ENCODE data around the gene RASSF7. TPM values are rescaled to one million over a fixed set of nuclear protein-coding genes. Genes with fewer than 3 reads are reported as not detected.

The RASSF7 gene
- total and polyA plus RNA-seq, 7 experiments from 2014 or later = 20.0 to 45.4 (median 35.5) TPM

GRCh38 chr11:559020-559620 is 1.6 kb upstream of the RASSF7 start:
- POLR2A ChIA-PET = interaction anchor here (0.6 to 9.5 kb wide), 7 partner anchors 10 to 165 kb away, joined by 3 to 68 read pairs (median 6); partner anchors contain the start of genes PHRF1 and RNH1
- CTCF ChIA-PET = no interaction called here
- Histone ChIP-seq H3K4me3 (ENCODE audit: low read length) (no peak overlapping the region), H3K4me1 (ENCODE audit: control insufficient read depth in 2 of 2, insufficient read depth in 2 of 2, low read length in 2 of 2) (peaks cover 20 to 23% of the 10 kb centered on the region in 2 donors), H3K27ac (ENCODE audit: low read depth, low read length) (peak overlapping the region; percentile 8), H3K36me3 (ENCODE audit: control insufficient read depth in 2 of 3, insufficient read depth in 3 of 3, low read length in 3 of 3) (peaks cover 0 to 11% (median 0%) of the 10 kb centered on the region in 3 experiments), H3K9me3 (ENCODE audit: control insufficient read depth in 2 of 3, low read length in 3 of 3) (no peaks in the 10 kb centered on the region), H3K27me3 (ENCODE audit: control insufficient read depth in 2 of 2, insufficient read depth in 2 of 2, low read length in 2 of 2) (no peaks in the 10 kb centered on the region)
- intact Hi-C loops (cut with micrococcal nuclease) = no loop called here
- H3K4me3 Mint-ChIP-seq = peak overlapping the region in 4 of 10 donors; percentile 42 to 91 (median 68)
- peaks cover 0 to 5% (median 0%) of the 10 kb centered on the region in 5 donors for H3K36me3 Mint-ChIP-seq
- H3K4me1 Mint-ChIP-seq = peaks cover 4 to 17% (median 10%) of the 10 kb centered on the region in 7 donors
- peak overlapping the region in 7 of 9 donors; percentile 35 to 90 (median 65) for H3K27ac Mint-ChIP-seq
- peaks cover 0 to 18% (median 0%) of the 10 kb centered on the region in 5 donors for H3K27me3 Mint-ChIP-seq
- no peak for ATAC-seq
- H3K9me3 Mint-ChIP-seq = no peaks in the 10 kb centered on the region
- peak in 2 of 9 donors; percentile 35 to 46 for DNase-seq

GRCh38 chr11:559712-560304 is 962 bp upstream of the RASSF7 start:
- Mint-ChIP-seq H3K9me3 (no peaks in the 10 kb centered on the region), H3K36me3 (peaks cover 0 to 5% (median 0%) of the 10 kb centered on the region in 5 donors), H3K27me3 (peaks cover 0 to 18% (median 0%) of the 10 kb centered on the region in 5 donors), H3K4me3 (peak overlapping the region; percentile 66 to 91 (median 83)), H3K4me1 (peaks cover 4 to 17% (median 9%) of the 10 kb centered on the region in 7 donors), H3K27ac (peak overlapping the region; percentile 30 to 93 (median 84))
- Histone ChIP-seq H3K27me3 (ENCODE audit: control insufficient read depth in 2 of 2, insufficient read depth in 2 of 2, low read length in 2 of 2) (no peaks in the 10 kb centered on the region), H3K4me3 (ENCODE audit: low read length) (peak overlapping the region; percentile 53), H3K36me3 (ENCODE audit: control insufficient read depth in 2 of 3, insufficient read depth in 3 of 3, low read length in 3 of 3) (peaks cover 0 to 14% (median 0%) of the 10 kb centered on the region in 3 experiments), H3K9me3 (ENCODE audit: control insufficient read depth in 2 of 3, low read length in 3 of 3) (no peaks in the 10 kb centered on the region), H3K4me1 (ENCODE audit: control insufficient read depth in 2 of 2, insufficient read depth in 2 of 2, low read length in 2 of 2) (peaks cover 14 to 17% of the 10 kb centered on the region in 2 donors), H3K27ac (ENCODE audit: low read depth, low read length) (peak overlapping the region; percentile 82)
- POLR2A ChIA-PET = interaction anchor here (0.6 to 9.5 kb wide), 10 partner anchors 9 to 165 kb away, joined by 3 to 68 read pairs (median 4); partner anchors contain the start of genes IRF7, PHRF1 and RNH1
- intact Hi-C loops (cut with micrococcal nuclease) = loop anchor here (1.0 to 10.0 kb wide), 11 partner anchors 8 to 237 kb away; partner anchors contain the start of genes LRRC56 (in 2 of the 2), PHRF1 (in 2 of the 2), CEND1 (in 1 of the 2) and DEAF1 (in 1 of the 2)
- CTCF ChIA-PET = interaction anchor here (1.0 kb wide), 1 partner anchor 188 kb away, joined by 3 read pairs; the partner anchor contains the start of gene TALDO1
- no peak for ATAC-seq
- peak in 2 of 9 donors; percentile 32 to 34 for DNase-seq

- peak overlapping the region; percentile 68 for H3K4me3 ChIP-seq (ENCODE audit: low read length)
- peak in 2 of 9 donors; percentile 31 to 36 for DNase-seq
- peaks cover 0 to 14% (median 0%) of the 10 kb centered on the region in 3 experiments for H3K36me3 ChIP-seq (ENCODE audit: control insufficient read depth in 2 of 3, insufficient read depth in 3 of 3, low read length in 3 of 3)
- H3K9me3 ChIP-seq (ENCODE audit: control insufficient read depth in 2 of 3, low read length in 3 of 3) = no peaks in the 10 kb centered on the region
- Mint-ChIP-seq H3K4me3 (peak overlapping the region; percentile 78 to 94 (median 89)), H3K27ac (peak overlapping the region in 6 of 9 donors; percentile 36 to 74 (median 55)), H3K9me3 (no peaks in the 10 kb centered on the region), H3K27me3 (peaks cover 0 to 16% (median 0%) of the 10 kb centered on the region in 5 donors), H3K4me1 (peaks cover 4 to 16% (median 9%) of the 10 kb centered on the region in 7 donors), H3K36me3 (peaks cover 0 to 5% (median 0%) of the 10 kb centered on the region in 5 donors)
- ChIA-PET CTCF (no interaction called here), POLR2A (interaction anchor here (0.6 to 4.8 kb wide), 5 partner anchors 14 to 354 kb away, joined by 3 to 21 read pairs (median 3); partner anchors contain the start of genes BET1L, PHRF1 and RIC8A)
- ATAC-seq = peak; percentile 32
- peak overlapping the region; percentile 77 for H3K27ac ChIP-seq (ENCODE audit: low read depth, low read length)
- intact Hi-C loops (cut with micrococcal nuclease) = loop anchor here (2.0 to 10.0 kb wide), 4 partner anchors 25 to 235 kb away; partner anchors contain the start of genes CEND1 (in 1 of the 2), LRRC56 (in 1 of the 2) and SLC25A22 (in 1 of the 2)
- H3K27me3 ChIP-seq (ENCODE audit: control insufficient read depth in 2 of 2, insufficient read depth in 2 of 2, low read length in 2 of 2) = no peaks in the 10 kb centered on the region
- peaks cover 14 to 17% of the 10 kb centered on the region in 2 donors for H3K4me1 ChIP-seq (ENCODE audit: control insufficient read depth in 2 of 2, insufficient read depth in 2 of 2, low read length in 2 of 2)
Measured at GRCh38 chr11:561148-562003, 606 bp downstream of the RASSF7 start.

- no peak overlapping the region for H3K27ac ChIP-seq (ENCODE audit: low read depth, low read length)
Measured at GRCh38 chr11:562046-562645, 1.4 kb downstream of the RASSF7 start.

GRCh38 chr11:563066-563811 is 2.5 kb downstream of the RASSF7 start:
- H3K4me1 Mint-ChIP-seq = peaks cover 4 to 23% (median 9%) of the 10 kb centered on the region in 7 donors
- POLR2A ChIA-PET = interaction anchor here (0.7 to 4.8 kb wide), 5 partner anchors 12 to 348 kb away, joined by 3 to 21 read pairs (median 3); partner anchors contain the start of gene PHRF1
- H3K27me3 ChIP-seq (ENCODE audit: control insufficient read depth in 2 of 2, insufficient read depth in 2 of 2, low read length in 2 of 2) = no peaks in the 10 kb centered on the region

More at GRCh38 chr11:562046-562645, 1.4 kb downstream of the RASSF7 start:
- ChIA-PET POLR2A (interaction anchor here (0.6 to 4.8 kb wide), 5 partner anchors 13 to 757 kb away, joined by 3 to 21 read pairs (median 3); partner anchors contain the start of genes BET1L, PHRF1 and RIC8A), CTCF (no interaction called here)
- Mint-ChIP-seq H3K9me3 (no peaks in the 10 kb centered on the region), H3K4me1 (peaks cover 4 to 23% (median 9%) of the 10 kb centered on the region in 7 donors), H3K27ac (peak overlapping the region in 2 of 9 donors; percentile 48 to 62), H3K36me3 (peaks cover 0 to 5% (median 0%) of the 10 kb centered on the region in 5 donors), H3K27me3 (peaks cover 0 to 10% (median 0%) of the 10 kb centered on the region in 5 donors), H3K4me3 (peak overlapping the region in 9 of 10 donors; percentile 78 to 94 (median 90))
- intact Hi-C loops (cut with micrococcal nuclease) = loop anchor here in 1 of 2 donors (10.0 kb wide), 1 partner anchor 233 kb away; the partner anchor contains the start of genes CEND1 and SLC25A22
- Histone ChIP-seq H3K27me3 (ENCODE audit: control insufficient read depth in 2 of 2, insufficient read depth in 2 of 2, low read length in 2 of 2) (no peaks in the 10 kb centered on the region), H3K9me3 (ENCODE audit: control insufficient read depth in 2 of 3, low read length in 3 of 3) (no peaks in the 10 kb centered on the region), H3K4me1 (ENCODE audit: control insufficient read depth in 2 of 2, insufficient read depth in 2 of 2, low read length in 2 of 2) (peaks cover 14 to 17% of the 10 kb centered on the region in 2 donors), H3K36me3 (ENCODE audit: control insufficient read depth in 2 of 3, insufficient read depth in 3 of 3, low read length in 3 of 3) (peaks cover 0 to 14% (median 0%) of the 10 kb centered on the region in 3 experiments), H3K4me3 (ENCODE audit: low read length) (peak overlapping the region; percentile 68)
- ATAC-seq = no peak
- DNase-seq = no peak

More at GRCh38 chr11:563066-563811, 2.5 kb downstream of the RASSF7 start:
- ATAC-seq (no peak), DNase-seq (no peak)
- CTCF ChIA-PET = no interaction called here
- Mint-ChIP-seq H3K36me3 (peaks cover 0 to 5% (median 0%) of the 10 kb centered on the region in 5 donors), H3K4me3 (no peak overlapping the region), H3K27me3 (peaks cover 0 to under 1% (median 0%) of the 10 kb centered on the region in 5 donors), H3K9me3 (no peaks in the 10 kb centered on the region), H3K27ac (peak overlapping the region in 1 of 9 donors; percentile 38)
- no peak overlapping the region for H3K27ac ChIP-seq (ENCODE audit: low read depth, low read length)
- intact Hi-C loops (cut with micrococcal nuclease) = loop anchor here in 1 of 2 donors (10.0 kb wide), 1 partner anchor 232 kb away; the partner anchor contains the start of genes CEND1 and SLC25A22
- no peak overlapping the region for H3K4me3 ChIP-seq (ENCODE audit: low read length)
- H3K9me3 ChIP-seq (ENCODE audit: control insufficient read depth in 2 of 3, low read length in 3 of 3) = no peaks in the 10 kb centered on the region
- peaks cover 14 to 17% of the 10 kb centered on the region in 2 donors for H3K4me1 ChIP-seq (ENCODE audit: control insufficient read depth in 2 of 2, insufficient read depth in 2 of 2, low read length in 2 of 2)
- peaks cover 0 to 14% (median 0%) of the 10 kb centered on the region in 3 experiments for H3K36me3 ChIP-seq (ENCODE audit: control insufficient read depth in 2 of 3, insufficient read depth in 3 of 3, low read length in 3 of 3)

Data from naive thymus-derived CD4-positive, alpha-beta T cell (primary cell).